Measurements from ENCODE around the gene RAB40B.

The RAB40B gene

GRCh38 chr17:82687871-82688270 is 10.6 kb downstream of the RAB40B start:
- ATAC-seq (ENCODE audit: insufficient read depth, low read depth) (no peak), DNase-seq (no peak)
- Histone ChIP-seq H3K36me3 (ENCODE audit: insufficient read depth, low read length) (no peaks in the 10 kb centered on the region), H3K4me2 (ENCODE audit: insufficient read depth, low read length) (no peak overlapping the region), H3K4me3 (ENCODE audit: low read depth in 1 of 2, low read length in 2 of 2) (no peak overlapping the region), H3K79me2 (ENCODE audit: insufficient read depth, low read length) (no peaks in the 10 kb centered on the region), H2AFZ (ENCODE audit: low read depth, low read length) (no peak overlapping the region), H3K27me3 (ENCODE audit: insufficient read depth, low read length, poor library complexity) (no peaks in the 10 kb centered on the region), H3K9ac (ENCODE audit: low read depth, low read length) (no peak overlapping the region), H3K9me3 (ENCODE audit: insufficient read depth, low read length, severe bottlenecking) (no peaks in the 10 kb centered on the region), H4K20me1 (ENCODE audit: insufficient read depth, low read length) (no peaks in the 10 kb centered on the region), H3K27ac (ENCODE audit: low read length) (no peak overlapping the region), H3K4me1 (ENCODE audit: insufficient read depth, low read length) (no peaks in the 10 kb centered on the region)
- TF ChIP-seq, protein P1, sequence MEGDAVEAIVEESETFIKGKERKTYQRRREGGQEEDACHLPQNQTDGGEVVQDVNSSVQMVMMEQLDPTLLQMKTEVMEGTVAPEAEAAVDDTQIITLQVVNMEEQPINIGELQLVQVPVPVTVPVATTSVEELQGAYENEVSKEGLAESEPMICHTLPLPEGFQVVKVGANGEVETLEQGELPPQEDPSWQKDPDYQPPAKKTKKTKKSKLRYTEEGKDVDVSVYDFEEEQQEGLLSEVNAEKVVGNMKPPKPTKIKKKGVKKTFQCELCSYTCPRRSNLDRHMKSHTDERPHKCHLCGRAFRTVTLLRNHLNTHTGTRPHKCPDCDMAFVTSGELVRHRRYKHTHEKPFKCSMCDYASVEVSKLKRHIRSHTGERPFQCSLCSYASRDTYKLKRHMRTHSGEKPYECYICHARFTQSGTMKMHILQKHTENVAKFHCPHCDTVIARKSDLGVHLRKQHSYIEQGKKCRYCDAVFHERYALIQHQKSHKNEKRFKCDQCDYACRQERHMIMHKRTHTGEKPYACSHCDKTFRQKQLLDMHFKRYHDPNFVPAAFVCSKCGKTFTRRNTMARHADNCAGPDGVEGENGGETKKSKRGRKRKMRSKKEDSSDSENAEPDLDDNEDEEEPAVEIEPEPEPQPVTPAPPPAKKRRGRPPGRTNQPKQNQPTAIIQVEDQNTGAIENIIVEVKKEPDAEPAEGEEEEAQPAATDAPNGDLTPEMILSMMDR (IDR thresholded peaks at IDR 0.05; ENCODE audit: borderline replicate concordance, extremely low read depth, low read length, poor library complexity, severe bottlenecking), result no peak
- no peak for TF ChIP-seq EZH2 (IDR thresholded peaks at IDR 0.05; ENCODE audit: borderline replicate concordance, low read depth, low read length, severe bottlenecking)

- Histone ChIP-seq H3K4me1 (ENCODE audit: insufficient read depth, low read length) (no peaks in the 10 kb centered on the region), H3K27me3 (ENCODE audit: insufficient read depth, low read length, poor library complexity) (no peaks in the 10 kb centered on the region), H2AFZ (ENCODE audit: low read depth, low read length) (no peak overlapping the region), H3K79me2 (ENCODE audit: insufficient read depth, low read length) (no peaks in the 10 kb centered on the region), H3K9me3 (ENCODE audit: insufficient read depth, low read length, severe bottlenecking) (no peaks in the 10 kb centered on the region), H3K27ac (ENCODE audit: low read length) (no peak overlapping the region), H3K9ac (ENCODE audit: low read depth, low read length) (no peak overlapping the region), H3K36me3 (ENCODE audit: insufficient read depth, low read length) (no peaks in the 10 kb centered on the region), H4K20me1 (ENCODE audit: insufficient read depth, low read length) (no peaks in the 10 kb centered on the region), H3K4me2 (ENCODE audit: insufficient read depth, low read length) (no peak overlapping the region), H3K4me3 (ENCODE audit: low read depth in 1 of 2, low read length in 2 of 2) (no peak overlapping the region)
- no peak for ATAC-seq (ENCODE audit: insufficient read depth, low read depth)
- TF ChIP-seq, protein P1 (IDR thresholded peaks at IDR 0.05; ENCODE audit: borderline replicate concordance, extremely low read depth, low read length, poor library complexity, severe bottlenecking), result no peak
- TF ChIP-seq EZH2 (IDR thresholded peaks at IDR 0.05; ENCODE audit: borderline replicate concordance, low read depth, low read length, severe bottlenecking), result no peak
- no peak for DNase-seq
Measured at GRCh38 chr17:82687375-82687861, 11.1 kb downstream of the RAB40B start.

DNA sequence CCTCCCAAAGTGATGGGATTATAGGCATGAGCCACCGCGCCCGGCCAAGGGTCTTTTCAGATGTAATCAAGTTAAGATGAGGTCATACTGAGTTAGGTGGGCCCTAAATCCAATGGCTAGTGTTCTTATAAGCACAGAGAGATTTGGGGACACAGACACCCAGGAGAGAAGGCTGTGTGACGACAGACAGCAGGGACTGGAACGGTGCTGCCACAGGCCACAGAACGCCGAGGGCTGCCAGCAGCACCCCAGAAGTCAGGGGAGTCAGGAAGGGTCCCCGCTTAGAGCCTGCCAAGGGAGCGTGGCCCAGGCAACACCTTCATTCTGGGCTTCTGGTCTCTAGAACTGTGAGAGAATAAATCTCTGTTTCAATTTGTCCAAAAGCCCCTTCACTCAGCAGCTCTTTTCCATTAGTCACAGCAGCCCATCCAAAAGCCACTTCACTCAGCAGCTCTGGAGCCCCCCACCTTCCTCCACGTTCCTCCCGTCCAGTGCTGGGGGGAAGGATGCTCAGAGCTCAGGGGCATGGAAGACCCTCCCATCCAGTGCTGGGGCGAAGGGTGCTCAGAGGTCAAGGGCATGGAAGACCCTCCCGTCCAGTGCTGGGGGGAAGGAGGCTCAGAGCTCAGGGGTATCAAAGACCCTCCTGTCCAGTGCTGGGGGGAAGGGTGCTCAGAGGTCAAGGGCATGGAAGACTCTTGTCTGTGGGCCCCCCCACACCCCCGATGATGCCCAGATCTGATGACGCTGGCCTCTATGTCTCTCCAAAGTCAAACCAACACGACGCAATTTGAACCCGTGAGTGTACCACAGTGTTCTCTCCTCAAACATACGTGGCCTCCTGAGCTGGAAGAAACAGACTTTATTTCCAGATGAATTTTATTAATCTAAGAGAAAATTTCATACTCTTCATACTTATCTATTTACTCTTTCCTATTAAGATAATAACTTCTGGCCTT is 11.9 kb downstream of the RAB40B start:
- H3K27ac ChIP-seq (ENCODE audit: low read length), result no peak overlapping the region
- DNase-seq, result no peak
- no peak overlapping the region for H3K4me2 ChIP-seq (ENCODE audit: insufficient read depth, low read length)

More for the DNA sequence above, 11.9 kb downstream of the RAB40B start:
- H3K36me3 ChIP-seq (ENCODE audit: insufficient read depth, low read length), result no peaks in the 10 kb centered on the region
- H3K4me3 ChIP-seq (ENCODE audit: low read depth in 1 of 2, low read length in 2 of 2), result no peak overlapping the region
- peaks cover 2% of the 10 kb centered on the region for H3K9me3 ChIP-seq (ENCODE audit: insufficient read depth, low read length, severe bottlenecking)
- ATAC-seq (ENCODE audit: insufficient read depth, low read depth), result no peak
- H3K4me1 ChIP-seq (ENCODE audit: insufficient read depth, low read length), result no peaks in the 10 kb centered on the region
- no peak overlapping the region for H2AFZ ChIP-seq (ENCODE audit: low read depth, low read length)
- H4K20me1 ChIP-seq (ENCODE audit: insufficient read depth, low read length), result no peaks in the 10 kb centered on the region
- TF ChIP-seq, protein P1 (IDR thresholded peaks at IDR 0.05; ENCODE audit: borderline replicate concordance, extremely low read depth, low read length, poor library complexity, severe bottlenecking), result no peak
- no peak for TF ChIP-seq EZH2 (IDR thresholded peaks at IDR 0.05; ENCODE audit: borderline replicate concordance, low read depth, low read length, severe bottlenecking)
- H3K79me2 ChIP-seq (ENCODE audit: insufficient read depth, low read length), result no peaks in the 10 kb centered on the region
- H3K27me3 ChIP-seq (ENCODE audit: insufficient read depth, low read length, poor library complexity), result no peaks in the 10 kb centered on the region
- H3K9ac ChIP-seq (ENCODE audit: low read depth, low read length), result no peak overlapping the region
